ENCODE results near the gene LIMS4. TPM values are rescaled to one million over a fixed set of nuclear protein-coding genes. Genes with fewer than 3 reads are reported as not detected.
"Not testable (repeated sequence)": the region's sequence is repeated elsewhere in the genome, so short reads cannot be mapped to it uniquely, and the experiment has no call there.

The LIMS4 gene
- total and polyA plus RNA-seq, 5 donors from 2014 or later: 4.0 to 8.6 (median 6.2) TPM; not detected in 1

DNA sequence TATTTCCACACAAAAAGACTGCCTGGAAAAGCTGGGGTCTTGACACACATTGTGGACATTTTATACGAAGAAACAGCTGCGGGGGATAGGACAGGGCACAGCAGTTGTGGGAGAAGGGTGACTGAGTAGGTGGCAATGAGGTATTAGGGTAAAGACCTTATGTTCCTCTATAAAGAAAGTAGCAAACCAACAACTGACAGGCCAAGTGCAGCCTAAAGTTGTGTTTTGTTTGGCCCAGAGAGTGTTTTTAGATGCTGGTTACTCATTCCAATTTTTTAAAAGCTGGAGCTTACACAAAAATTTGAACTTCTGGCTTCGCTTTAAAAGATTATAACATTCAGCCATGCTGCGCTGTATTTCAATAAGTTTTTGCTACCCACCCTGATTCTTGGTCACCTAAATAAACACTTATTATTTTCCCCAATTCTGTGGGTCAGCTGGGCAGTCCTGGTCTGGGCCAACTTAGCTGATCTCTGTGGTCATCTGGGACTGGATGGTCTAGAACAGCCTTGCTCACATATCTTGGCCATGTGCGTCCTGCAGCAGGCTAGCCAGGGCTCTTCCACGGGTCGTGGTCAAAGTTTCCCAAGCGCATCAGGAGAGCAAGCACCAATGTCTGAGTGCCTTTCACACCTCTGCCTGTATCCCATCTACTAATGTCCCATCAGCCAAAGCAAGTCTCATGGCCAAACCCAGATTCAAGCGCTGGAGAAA, 51.8 kb downstream of the LIMS4 start:
- H3K4me3 ChIP-seq (ENCODE audit: low read depth, low read length); H3K9me3 ChIP-seq (ENCODE audit: control insufficient read depth in 2 of 2, low read length in 2 of 2); ATAC-seq (ENCODE audit: low read depth in 2 of 2); H3K27ac Mint-ChIP-seq; H3K27ac ChIP-seq (ENCODE audit: insufficient read depth, low read length, poor library complexity, severe bottlenecking); DNase-seq; H3K4me1 ChIP-seq (ENCODE audit: control insufficient read depth, insufficient read depth, low read length, poor library complexity, severe bottlenecking); H3K27me3 ChIP-seq (ENCODE audit: control insufficient read depth, insufficient read depth, low read length); H3K9me3 Mint-ChIP-seq; H3K4me3 Mint-ChIP-seq; H3K36me3 Mint-ChIP-seq; H3K27me3 Mint-ChIP-seq; H3K4me1 Mint-ChIP-seq; H3K36me3 ChIP-seq (ENCODE audit: control insufficient read depth, insufficient read depth, low read length): not testable (repeated sequence)

DNA sequence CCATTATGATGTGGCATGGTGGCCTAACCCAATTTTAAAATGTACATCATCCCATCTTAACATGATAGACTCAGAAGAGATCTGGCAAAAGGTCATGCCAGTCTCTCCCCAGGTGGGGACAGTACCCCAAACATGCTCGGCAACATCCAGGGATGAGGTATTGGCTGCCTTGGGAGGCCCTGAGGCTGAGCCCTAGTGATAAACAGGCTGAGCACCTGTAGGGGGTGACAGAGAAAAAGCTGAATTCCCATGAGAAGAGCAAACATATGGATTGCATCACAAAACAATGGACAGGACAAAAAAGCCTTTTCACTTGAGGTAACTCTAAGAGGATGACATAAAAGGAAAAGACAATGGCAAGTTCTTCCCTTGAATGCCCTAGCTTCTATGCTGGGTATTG, 65.5 kb downstream of the LIMS4 start:
- ATAC-seq (ENCODE audit: low read depth in 2 of 2); H3K27ac Mint-ChIP-seq; H3K4me3 Mint-ChIP-seq; H3K4me1 ChIP-seq (ENCODE audit: control insufficient read depth, insufficient read depth, low read length, poor library complexity, severe bottlenecking); H3K9me3 ChIP-seq (ENCODE audit: control insufficient read depth in 2 of 2, low read length in 2 of 2); H3K36me3 ChIP-seq (ENCODE audit: control insufficient read depth, insufficient read depth, low read length); H3K27ac ChIP-seq (ENCODE audit: insufficient read depth, low read length, poor library complexity, severe bottlenecking); H3K27me3 ChIP-seq (ENCODE audit: control insufficient read depth, insufficient read depth, low read length); H3K36me3 Mint-ChIP-seq; H3K9me3 Mint-ChIP-seq; DNase-seq; H3K27me3 Mint-ChIP-seq; H3K4me3 ChIP-seq (ENCODE audit: low read depth, low read length); H3K4me1 Mint-ChIP-seq: not testable (repeated sequence)

DNA sequence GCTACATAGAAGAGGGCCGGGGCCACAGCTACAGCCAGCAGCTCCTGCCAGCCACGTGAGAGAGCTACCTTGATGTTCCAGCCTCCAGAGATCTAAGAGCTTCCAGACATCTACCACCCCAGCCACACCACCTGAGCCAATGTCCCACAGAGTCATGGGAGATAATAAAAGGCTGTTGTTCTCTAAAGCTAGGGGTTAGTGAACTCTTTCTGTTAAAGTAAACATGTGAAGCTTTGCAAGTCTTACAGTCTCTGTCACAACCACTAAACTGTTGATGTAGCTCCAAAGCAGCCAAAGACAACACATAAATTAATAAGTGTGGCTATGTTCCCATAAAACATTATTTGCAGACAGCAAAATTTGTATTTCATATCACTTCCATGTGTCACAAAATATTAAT, 67.6 kb downstream of the LIMS4 start:
- H3K9me3 Mint-ChIP-seq; ATAC-seq (ENCODE audit: low read depth in 2 of 2); H3K27me3 Mint-ChIP-seq; H3K36me3 Mint-ChIP-seq; H3K27ac ChIP-seq (ENCODE audit: insufficient read depth, low read length, poor library complexity, severe bottlenecking); H3K4me3 Mint-ChIP-seq; H3K4me1 ChIP-seq (ENCODE audit: control insufficient read depth, insufficient read depth, low read length, poor library complexity, severe bottlenecking); H3K27ac Mint-ChIP-seq; H3K36me3 ChIP-seq (ENCODE audit: control insufficient read depth, insufficient read depth, low read length); DNase-seq; H3K9me3 ChIP-seq (ENCODE audit: control insufficient read depth in 2 of 2, low read length in 2 of 2); H3K4me3 ChIP-seq (ENCODE audit: low read depth, low read length); H3K27me3 ChIP-seq (ENCODE audit: control insufficient read depth, insufficient read depth, low read length); H3K4me1 Mint-ChIP-seq: not testable (repeated sequence)

DNA sequence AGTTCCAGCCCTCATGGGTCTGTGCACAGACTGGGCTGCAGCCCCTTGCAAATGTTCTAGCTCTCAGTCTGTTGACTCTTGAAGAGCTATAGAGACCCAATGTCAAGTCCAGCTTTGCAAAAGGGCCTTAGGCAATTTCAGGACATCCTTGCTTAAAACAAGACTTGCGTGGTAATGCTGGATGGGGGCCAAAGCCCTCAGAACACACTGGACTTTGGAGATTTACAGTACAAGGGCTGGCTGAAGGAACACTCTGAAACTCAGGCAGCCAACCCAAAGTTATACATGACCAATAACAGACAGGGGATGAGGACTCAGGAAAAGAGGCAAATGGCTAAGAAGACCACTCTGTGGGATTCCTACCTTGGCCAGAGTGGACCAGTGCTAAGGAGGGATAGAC, 68.4 kb downstream of the LIMS4 start:
- not testable (repeated sequence) for H3K4me1 ChIP-seq (ENCODE audit: control insufficient read depth, insufficient read depth, low read length, poor library complexity, severe bottlenecking); H3K9me3 Mint-ChIP-seq; H3K27ac Mint-ChIP-seq; H3K27me3 Mint-ChIP-seq; H3K27me3 ChIP-seq (ENCODE audit: control insufficient read depth, insufficient read depth, low read length); H3K27ac ChIP-seq (ENCODE audit: insufficient read depth, low read length, poor library complexity, severe bottlenecking); H3K4me3 Mint-ChIP-seq; H3K4me1 Mint-ChIP-seq; ATAC-seq (ENCODE audit: low read depth in 2 of 2); H3K36me3 ChIP-seq (ENCODE audit: control insufficient read depth, insufficient read depth, low read length); H3K4me3 ChIP-seq (ENCODE audit: low read depth, low read length); H3K36me3 Mint-ChIP-seq; H3K9me3 ChIP-seq (ENCODE audit: control insufficient read depth in 2 of 2, low read length in 2 of 2); DNase-seq

DNA sequence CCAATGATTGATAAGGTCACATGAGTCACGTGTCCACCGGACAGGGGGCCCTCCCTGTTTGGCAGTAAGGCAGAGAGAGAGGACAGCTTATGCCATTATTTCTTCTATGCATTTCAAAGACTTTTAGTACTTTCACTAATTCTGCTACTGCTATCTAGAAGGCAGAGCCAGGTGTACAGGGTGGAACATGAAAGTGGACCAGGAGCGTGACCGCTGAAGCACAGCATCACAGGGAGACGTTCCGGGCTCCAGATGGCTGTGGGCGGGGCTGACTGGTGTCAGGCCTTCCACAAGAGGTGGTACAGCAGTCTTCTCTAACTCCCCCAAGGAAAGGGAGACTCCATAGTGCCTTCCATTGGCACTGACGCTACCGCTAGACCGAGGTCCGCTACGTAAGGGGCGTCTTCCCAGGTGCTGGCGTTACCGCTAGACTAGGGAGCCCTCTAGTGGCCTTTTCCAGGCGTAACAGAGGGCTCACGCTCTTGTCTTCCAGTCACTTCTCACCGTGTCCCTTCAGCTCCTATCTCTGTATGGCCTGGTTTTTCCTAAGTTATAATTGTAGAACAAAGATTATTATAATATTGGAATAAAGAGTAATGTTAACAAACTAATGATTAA, 71.5 kb downstream of the LIMS4 start:
- not testable (repeated sequence) for H3K27me3 ChIP-seq (ENCODE audit: control insufficient read depth, insufficient read depth, low read length); H3K9me3 ChIP-seq (ENCODE audit: control insufficient read depth in 2 of 2, low read length in 2 of 2); H3K36me3 Mint-ChIP-seq; H3K4me1 Mint-ChIP-seq; H3K36me3 ChIP-seq (ENCODE audit: control insufficient read depth, insufficient read depth, low read length); H3K9me3 Mint-ChIP-seq; H3K4me3 Mint-ChIP-seq; DNase-seq; H3K4me1 ChIP-seq (ENCODE audit: control insufficient read depth, insufficient read depth, low read length, poor library complexity, severe bottlenecking); H3K27ac Mint-ChIP-seq; H3K27me3 Mint-ChIP-seq; H3K4me3 ChIP-seq (ENCODE audit: low read depth, low read length); H3K27ac ChIP-seq (ENCODE audit: insufficient read depth, low read length, poor library complexity, severe bottlenecking)
- peak in 1 of 2 donors; percentile 57 for ATAC-seq (ENCODE audit: low read depth in 2 of 2)

DNA sequence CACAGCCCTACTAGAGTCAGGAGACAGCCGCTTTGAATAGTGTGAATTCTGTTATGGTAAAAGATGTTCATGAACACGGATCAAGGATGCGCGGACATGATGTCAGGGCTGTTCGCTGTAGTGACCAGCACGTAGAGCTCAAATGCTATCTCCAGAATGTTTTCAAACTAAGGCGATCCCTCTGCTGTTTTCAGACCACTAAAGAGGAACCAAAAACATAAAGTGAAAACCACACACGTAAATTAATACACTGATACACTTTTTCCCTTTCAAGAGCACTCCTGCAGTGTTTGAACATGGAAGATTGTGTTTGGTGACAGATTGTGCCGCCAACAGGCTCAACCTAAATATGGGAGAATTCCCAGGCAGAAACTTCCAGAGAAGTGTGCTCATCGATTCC, 73.2 kb downstream of the LIMS4 start:
- H3K36me3 Mint-ChIP-seq; H3K9me3 Mint-ChIP-seq; ATAC-seq (ENCODE audit: low read depth in 2 of 2): not testable (repeated sequence)

DNA sequence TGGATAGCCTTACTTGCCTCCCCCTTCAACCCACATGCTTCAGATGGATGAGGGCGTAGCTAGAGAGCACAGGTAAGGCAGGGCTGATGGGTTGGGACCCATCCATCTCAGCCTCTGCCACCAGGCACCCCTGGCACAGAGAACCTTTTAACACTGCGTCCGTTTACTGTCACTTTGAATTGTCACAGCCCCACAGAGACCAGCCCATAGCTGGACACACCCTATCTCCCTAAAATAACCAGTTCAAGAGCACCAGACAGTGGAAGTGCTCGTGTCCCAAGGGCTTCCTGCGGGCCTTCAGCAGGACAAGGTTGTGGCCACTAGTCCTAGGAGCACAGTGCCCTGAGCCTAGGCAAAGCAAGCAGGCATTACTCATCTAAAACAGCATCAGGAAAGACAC, 76.6 kb downstream of the LIMS4 start:
- not testable (repeated sequence) for H3K9me3 ChIP-seq (ENCODE audit: control insufficient read depth in 2 of 2, low read length in 2 of 2); H3K36me3 Mint-ChIP-seq; H3K27me3 ChIP-seq (ENCODE audit: control insufficient read depth, insufficient read depth, low read length); H3K9me3 Mint-ChIP-seq; H3K27ac ChIP-seq (ENCODE audit: insufficient read depth, low read length, poor library complexity, severe bottlenecking); H3K27ac Mint-ChIP-seq; H3K36me3 ChIP-seq (ENCODE audit: control insufficient read depth, insufficient read depth, low read length); ATAC-seq (ENCODE audit: low read depth in 2 of 2); H3K4me1 ChIP-seq (ENCODE audit: control insufficient read depth, insufficient read depth, low read length, poor library complexity, severe bottlenecking); DNase-seq; H3K4me3 Mint-ChIP-seq; H3K4me3 ChIP-seq (ENCODE audit: low read depth, low read length); H3K4me1 Mint-ChIP-seq; H3K27me3 Mint-ChIP-seq

More for the DNA sequence above, 73.2 kb downstream of the LIMS4 start:
- H3K4me1 Mint-ChIP-seq; H3K4me3 ChIP-seq (ENCODE audit: low read depth, low read length); H3K9me3 ChIP-seq (ENCODE audit: control insufficient read depth in 2 of 2, low read length in 2 of 2); H3K36me3 ChIP-seq (ENCODE audit: control insufficient read depth, insufficient read depth, low read length); H3K27ac Mint-ChIP-seq; H3K27me3 Mint-ChIP-seq; H3K4me1 ChIP-seq (ENCODE audit: control insufficient read depth, insufficient read depth, low read length, poor library complexity, severe bottlenecking); DNase-seq; H3K4me3 Mint-ChIP-seq; H3K27me3 ChIP-seq (ENCODE audit: control insufficient read depth, insufficient read depth, low read length); H3K27ac ChIP-seq (ENCODE audit: insufficient read depth, low read length, poor library complexity, severe bottlenecking): not testable (repeated sequence)
